ENCODE data around the gene FBXL20.

The FBXL20 gene

DNA sequence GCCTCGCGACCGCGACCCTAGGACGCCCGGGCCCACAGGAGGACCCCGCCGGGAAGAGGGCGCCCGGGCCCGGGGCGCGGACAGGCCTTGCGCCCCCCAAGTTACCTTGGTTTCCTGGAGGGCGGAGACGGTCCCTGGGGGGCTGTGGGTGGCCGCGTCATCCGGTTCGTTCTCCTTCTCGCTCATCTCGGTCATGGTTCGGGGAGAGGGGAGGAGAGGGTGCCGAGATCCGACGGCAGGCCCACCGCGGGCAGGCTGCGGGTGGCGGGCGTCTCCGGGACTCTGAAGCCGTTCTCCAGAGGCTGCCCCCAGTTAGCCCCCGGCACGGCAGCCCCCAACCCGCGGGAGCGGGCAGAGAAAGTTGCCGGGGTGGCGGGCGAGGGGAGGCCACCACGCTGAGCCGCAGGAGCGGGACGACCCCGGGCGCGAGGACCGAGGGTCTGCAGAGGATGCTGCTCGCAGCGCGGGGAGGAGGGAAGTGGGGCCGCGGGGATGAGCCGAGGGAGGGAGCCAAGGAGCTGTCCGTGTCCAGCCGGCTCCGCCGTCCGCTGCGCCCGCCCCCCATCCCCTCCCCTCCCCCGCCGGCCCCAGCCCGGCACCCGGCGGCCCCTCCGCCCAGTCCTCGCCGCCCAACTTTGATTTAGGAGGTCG, 176.0 kb downstream of the FBXL20 start, which contains the start of gene STAC2:
Gene STAC2 (minus strand): TSS at position 638 of the 651 bp plus-strand sequence. CDS start 443 bp downstream, at position 195.
- no peaks in the 10 kb centered on the region for H3K9me3 ChIP-seq (ENCODE audit: control insufficient read depth, insufficient read depth, low read length)
- no peak within 1 kb of the TSS for H3K9ac ChIP-seq (ENCODE audit: low read depth, low read length)
- H3K36me3 ChIP-seq (ENCODE audit: control insufficient read depth, insufficient read depth, low read length) = no peaks in the 10 kb centered on the region
- H3K27ac ChIP-seq (ENCODE audit: low read depth, low read length) = no peak within 1 kb of the TSS
- H3K4me3 ChIP-seq (ENCODE audit: low read depth, low read length) = peak within 1 kb of the TSS; percentile 61
- H3K27me3 ChIP-seq (ENCODE audit: control insufficient read depth, insufficient read depth, low read length) = peaks cover 39% of the 10 kb centered on the region
- peaks cover 5% of the 10 kb centered on the region; the same call in 1 of the 2 replicates for H3K4me1 ChIP-seq (ENCODE audit: control insufficient read depth, insufficient read depth, low read length)

DNA sequence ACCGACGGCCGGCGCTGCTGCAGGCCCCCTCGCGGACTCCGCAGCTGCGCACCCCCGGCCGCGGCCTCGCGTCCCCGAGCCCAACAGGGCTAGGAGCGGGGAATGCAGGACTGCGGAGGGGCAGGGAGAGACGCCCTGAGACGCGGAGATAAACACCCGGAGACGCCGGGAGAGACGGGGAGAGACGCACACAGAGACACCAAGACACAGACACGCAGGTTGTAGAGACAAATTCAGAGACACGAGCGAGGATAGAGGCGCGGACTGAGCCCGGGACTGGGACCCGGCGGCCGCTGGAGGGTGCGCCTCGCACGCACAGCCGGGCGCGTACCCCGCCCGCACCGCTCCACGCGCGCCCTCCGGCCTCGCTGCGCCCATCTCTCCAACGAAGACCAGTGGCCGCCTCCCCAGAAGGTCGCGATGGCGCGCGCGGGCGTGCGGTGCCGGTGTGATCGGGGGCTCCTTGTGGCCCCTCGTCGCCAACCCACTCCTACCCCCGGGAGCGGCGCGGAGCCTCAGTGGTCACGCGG, 176.6 kb downstream of the FBXL20 start:
- H3K9ac ChIP-seq (ENCODE audit: low read depth, low read length) = no peak overlapping the region
- peak overlapping the region; percentile 61 for H3K4me3 ChIP-seq (ENCODE audit: low read depth, low read length)
- H3K27ac ChIP-seq (ENCODE audit: low read depth, low read length) = no peak overlapping the region
- H3K9me3 ChIP-seq (ENCODE audit: control insufficient read depth, insufficient read depth, low read length) = no peaks in the 10 kb centered on the region
- peaks cover 5% of the 10 kb centered on the region; the same call in 1 of the 2 replicates for H3K4me1 ChIP-seq (ENCODE audit: control insufficient read depth, insufficient read depth, low read length)
- no peaks in the 10 kb centered on the region for H3K36me3 ChIP-seq (ENCODE audit: control insufficient read depth, insufficient read depth, low read length)
- H3K27me3 ChIP-seq (ENCODE audit: control insufficient read depth, insufficient read depth, low read length) = peaks cover 42% of the 10 kb centered on the region

DNA sequence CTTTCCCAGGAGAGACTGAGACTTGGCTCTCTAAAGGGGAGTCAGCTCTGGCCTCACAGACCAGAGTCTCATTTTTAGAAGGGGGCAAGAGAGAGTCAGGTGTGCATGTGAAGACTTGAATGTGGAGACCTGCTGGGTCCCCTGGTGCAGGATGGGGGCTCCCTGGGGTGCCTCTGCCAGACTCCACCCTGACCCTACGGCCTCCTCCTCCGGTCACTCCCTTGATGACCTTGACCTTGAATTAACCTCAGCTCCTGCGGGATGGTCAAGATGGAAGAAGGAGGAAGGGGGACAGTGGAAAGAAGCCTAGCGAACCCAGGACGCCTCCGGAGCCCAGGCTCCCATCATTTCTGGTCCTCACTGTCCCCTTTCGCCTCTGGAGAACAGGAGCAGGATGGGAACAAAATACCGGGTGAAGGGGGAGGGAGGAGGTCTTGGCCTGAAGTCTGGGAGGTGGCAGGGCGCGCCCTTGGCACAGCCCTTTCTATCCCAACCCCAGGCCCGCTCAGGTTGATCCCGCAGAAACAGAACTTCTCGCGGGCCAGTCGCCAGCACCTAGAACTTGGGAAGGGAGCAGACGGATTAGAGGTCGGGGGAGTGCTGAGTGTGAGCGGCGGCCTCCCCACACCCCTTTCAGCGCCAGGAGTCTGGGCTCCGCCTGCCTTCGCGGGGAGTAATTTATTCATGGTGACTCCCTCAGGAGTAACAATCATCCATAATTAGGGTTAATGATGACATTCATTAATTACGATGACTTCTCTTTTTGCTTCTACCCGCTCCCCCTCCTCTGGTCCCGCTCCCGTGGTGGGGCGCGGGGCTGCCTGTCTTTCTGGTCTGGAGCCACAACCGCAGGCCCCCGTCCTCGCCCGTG, 177.3 kb downstream of the FBXL20 start:
- peak overlapping the region; percentile 61 for H3K4me3 ChIP-seq (ENCODE audit: low read depth, low read length)
- no peak overlapping the region for H3K9ac ChIP-seq (ENCODE audit: low read depth, low read length)
- H3K27ac ChIP-seq (ENCODE audit: low read depth, low read length) = no peak overlapping the region
- peaks cover 5% of the 10 kb centered on the region; the same call in 1 of the 2 replicates for H3K4me1 ChIP-seq (ENCODE audit: control insufficient read depth, insufficient read depth, low read length)
- no peaks in the 10 kb centered on the region for H3K36me3 ChIP-seq (ENCODE audit: control insufficient read depth, insufficient read depth, low read length)
- no peaks in the 10 kb centered on the region for H3K9me3 ChIP-seq (ENCODE audit: control insufficient read depth, insufficient read depth, low read length)
- H3K27me3 ChIP-seq (ENCODE audit: control insufficient read depth, insufficient read depth, low read length) = peaks cover 49% of the 10 kb centered on the region

- no peak overlapping the region for H3K9ac ChIP-seq (ENCODE audit: low read depth, low read length)
- H3K4me3 ChIP-seq (ENCODE audit: low read depth, low read length) = no peak overlapping the region
- H3K9me3 ChIP-seq (ENCODE audit: control insufficient read depth, insufficient read depth, low read length) = no peaks in the 10 kb centered on the region
- peaks cover 5% of the 10 kb centered on the region; the same call in 1 of the 2 replicates for H3K4me1 ChIP-seq (ENCODE audit: control insufficient read depth, insufficient read depth, low read length)
- H3K27ac ChIP-seq (ENCODE audit: low read depth, low read length) = no peak overlapping the region
- H3K36me3 ChIP-seq (ENCODE audit: control insufficient read depth, insufficient read depth, low read length) = no peaks in the 10 kb centered on the region
- peaks cover 59% of the 10 kb centered on the region for H3K27me3 ChIP-seq (ENCODE audit: control insufficient read depth, insufficient read depth, low read length)
Measured at GRCh38 chr17:39222866-39223834, 178.3 kb downstream of the FBXL20 start.

GRCh38 chr17:39222151-39222550, 179.3 kb downstream of the FBXL20 start:
- H3K9ac ChIP-seq (ENCODE audit: low read depth, low read length) = no peak overlapping the region
- H3K4me1 ChIP-seq (ENCODE audit: control insufficient read depth, insufficient read depth, low read length) = peaks cover 5% of the 10 kb centered on the region; the same call in 1 of the 2 replicates
- H3K27me3 ChIP-seq (ENCODE audit: control insufficient read depth, insufficient read depth, low read length) = peaks cover 64% of the 10 kb centered on the region
- H3K36me3 ChIP-seq (ENCODE audit: control insufficient read depth, insufficient read depth, low read length) = no peaks in the 10 kb centered on the region
- H3K27ac ChIP-seq (ENCODE audit: low read depth, low read length) = no peak overlapping the region
- no peaks in the 10 kb centered on the region for H3K9me3 ChIP-seq (ENCODE audit: control insufficient read depth, insufficient read depth, low read length)
- no peak overlapping the region for H3K4me3 ChIP-seq (ENCODE audit: low read depth, low read length)

DNA sequence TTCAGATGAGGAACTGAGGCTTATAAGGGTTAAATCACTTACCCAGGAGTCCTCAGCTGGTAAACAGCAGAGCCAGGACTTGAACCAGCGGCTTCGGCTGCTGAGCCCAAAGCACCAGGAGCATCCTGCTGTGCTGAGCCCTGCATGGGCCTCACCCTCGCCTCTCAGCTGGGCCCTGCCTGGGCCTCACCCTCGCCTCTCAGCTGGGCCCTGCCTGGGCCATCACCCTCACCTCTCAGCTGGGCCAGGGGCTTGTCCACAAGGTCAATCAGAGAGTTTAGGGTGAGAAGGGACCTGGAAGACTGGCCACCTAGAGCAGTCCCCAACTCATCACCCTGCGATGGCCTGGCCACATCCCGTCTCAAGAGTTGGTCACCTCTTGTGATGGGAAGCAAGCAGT, 179.9 kb downstream of the FBXL20 start:
- H3K9ac ChIP-seq (ENCODE audit: low read depth, low read length) = no peak overlapping the region
- H3K27me3 ChIP-seq (ENCODE audit: control insufficient read depth, insufficient read depth, low read length) = peaks cover 64% of the 10 kb centered on the region
- peaks cover 5% of the 10 kb centered on the region; the same call in 1 of the 2 replicates for H3K4me1 ChIP-seq (ENCODE audit: control insufficient read depth, insufficient read depth, low read length)
- H3K27ac ChIP-seq (ENCODE audit: low read depth, low read length) = no peak overlapping the region
- H3K36me3 ChIP-seq (ENCODE audit: control insufficient read depth, insufficient read depth, low read length) = no peaks in the 10 kb centered on the region
- H3K9me3 ChIP-seq (ENCODE audit: control insufficient read depth, insufficient read depth, low read length) = no peaks in the 10 kb centered on the region
- no peak overlapping the region for H3K4me3 ChIP-seq (ENCODE audit: low read depth, low read length)

DNA sequence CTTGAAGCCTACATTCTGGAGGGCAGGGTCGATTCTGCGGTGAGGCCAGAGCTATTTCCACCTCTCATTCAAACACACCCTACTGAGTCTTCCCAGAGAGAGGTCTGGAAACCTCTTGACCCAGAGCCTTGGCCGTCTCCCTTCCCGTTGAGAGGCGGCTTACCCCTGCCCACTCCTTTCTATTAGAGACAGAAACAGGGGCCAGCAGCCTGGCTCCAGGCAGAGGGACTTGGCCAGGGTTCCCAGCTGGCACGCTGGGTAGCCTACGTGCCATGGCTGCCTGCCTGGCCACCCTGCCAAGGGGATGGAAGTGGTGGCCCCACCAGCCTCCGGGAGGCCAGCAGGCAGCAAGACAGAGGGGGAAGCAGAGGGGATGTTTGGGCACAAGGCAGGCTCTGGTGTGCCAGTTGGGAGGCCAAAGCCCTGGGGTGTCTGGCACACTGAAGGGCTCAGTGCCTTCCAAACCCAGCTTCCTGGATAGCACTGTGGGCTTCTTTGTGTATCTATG, 181.7 kb downstream of the FBXL20 start:
- Histone ChIP-seq H3K4me1 (ENCODE audit: control insufficient read depth, insufficient read depth, low read length) (no peaks in the 10 kb centered on the region), H3K36me3 (ENCODE audit: control insufficient read depth, insufficient read depth, low read length) (no peaks in the 10 kb centered on the region), H3K27me3 (ENCODE audit: control insufficient read depth, insufficient read depth, low read length) (peaks cover 54% of the 10 kb centered on the region), H3K9ac (ENCODE audit: low read depth, low read length) (no peak overlapping the region), H3K27ac (ENCODE audit: low read depth, low read length) (no peak overlapping the region), H3K4me3 (ENCODE audit: low read depth, low read length) (no peak overlapping the region), H3K9me3 (ENCODE audit: control insufficient read depth, insufficient read depth, low read length) (no peaks in the 10 kb centered on the region)

GRCh38 chr17:39218906-39219305, 182.5 kb downstream of the FBXL20 start:
- Histone ChIP-seq H3K9ac (ENCODE audit: low read depth, low read length) (no peak overlapping the region), H3K36me3 (ENCODE audit: control insufficient read depth, insufficient read depth, low read length) (no peaks in the 10 kb centered on the region), H3K27ac (ENCODE audit: low read depth, low read length) (no peak overlapping the region), H3K9me3 (ENCODE audit: control insufficient read depth, insufficient read depth, low read length) (no peaks in the 10 kb centered on the region), H3K4me3 (ENCODE audit: low read depth, low read length) (no peak overlapping the region), H3K4me1 (ENCODE audit: control insufficient read depth, insufficient read depth, low read length) (no peaks in the 10 kb centered on the region), H3K27me3 (ENCODE audit: control insufficient read depth, insufficient read depth, low read length) (peaks cover 46% of the 10 kb centered on the region)

GRCh38 chr17:39217734-39218369, 183.6 kb downstream of the FBXL20 start:
- Histone ChIP-seq H3K27me3 (ENCODE audit: control insufficient read depth, insufficient read depth, low read length) (peaks cover 35% of the 10 kb centered on the region), H3K27ac (ENCODE audit: low read depth, low read length) (no peak overlapping the region), H3K4me3 (ENCODE audit: low read depth, low read length) (peak overlapping the region; percentile 32; the same call in 1 of the 2 replicates), H3K9me3 (ENCODE audit: control insufficient read depth, insufficient read depth, low read length) (no peaks in the 10 kb centered on the region), H3K4me1 (ENCODE audit: control insufficient read depth, insufficient read depth, low read length) (no peaks in the 10 kb centered on the region), H3K9ac (ENCODE audit: low read depth, low read length) (no peak overlapping the region), H3K36me3 (ENCODE audit: control insufficient read depth, insufficient read depth, low read length) (no peaks in the 10 kb centered on the region)

DNA sequence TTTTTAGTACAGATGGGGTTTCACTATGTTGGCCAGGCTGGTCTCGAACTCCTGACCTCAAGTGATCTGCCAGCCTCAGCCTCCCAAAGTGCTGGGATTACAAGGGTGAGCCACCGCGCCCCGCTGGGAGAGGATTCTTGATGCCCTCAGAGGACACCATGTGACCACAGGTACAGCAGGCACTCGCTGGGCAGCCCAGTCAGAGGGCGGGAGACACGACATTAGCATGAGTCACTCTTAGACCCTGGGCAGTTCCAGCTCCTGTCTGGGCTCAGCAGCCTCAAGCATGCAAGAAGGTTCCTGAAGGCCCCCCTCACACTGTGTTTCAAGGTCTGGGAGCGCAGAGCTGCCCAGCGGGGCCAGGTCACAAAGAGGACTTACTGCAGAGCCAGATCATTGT, 187.6 kb downstream of the FBXL20 start:
- H3K9me3 ChIP-seq (ENCODE audit: control insufficient read depth, insufficient read depth, low read length) = no peaks in the 10 kb centered on the region
- peaks cover 7% of the 10 kb centered on the region for H3K4me1 ChIP-seq (ENCODE audit: control insufficient read depth, insufficient read depth, low read length)
- no peak overlapping the region for H3K27ac ChIP-seq (ENCODE audit: low read depth, low read length)
- peaks cover 20% of the 10 kb centered on the region for H3K27me3 ChIP-seq (ENCODE audit: control insufficient read depth, insufficient read depth, low read length)
- H3K36me3 ChIP-seq (ENCODE audit: control insufficient read depth, insufficient read depth, low read length) = no peaks in the 10 kb centered on the region
- no peak overlapping the region for H3K4me3 ChIP-seq (ENCODE audit: low read depth, low read length)
- no peak overlapping the region for H3K9ac ChIP-seq (ENCODE audit: low read depth, low read length)

Data from HUES48 (cell line).